ENCODE results near the gene CCNY. TPM values are rescaled to one million over a fixed set of nuclear protein-coding genes. Genes with fewer than 3 reads are reported as not detected.

Gene CCNY
- total RNA-seq, 1 experiment from 2014 or later, result 53.3 TPM

DNA sequence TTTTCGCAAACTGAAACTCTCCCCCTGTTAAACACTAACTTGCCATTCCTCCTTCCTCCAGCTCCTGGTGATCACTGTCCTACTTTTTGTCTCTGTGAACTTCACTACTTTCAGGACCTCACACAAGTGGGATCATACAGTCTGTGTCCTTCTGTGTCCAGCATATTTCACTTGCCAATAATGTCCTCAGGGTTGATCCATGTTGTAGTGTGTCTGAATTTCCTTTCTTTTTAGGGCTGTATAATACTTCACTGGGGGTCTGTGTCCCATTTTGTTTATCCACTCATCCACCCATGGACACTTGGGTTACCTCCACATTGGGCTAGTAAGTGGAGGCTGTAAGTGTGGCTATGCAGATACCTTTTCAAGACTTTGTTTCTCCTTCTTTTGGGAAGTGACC is 226.1 kb downstream of the CCNY start:
- DNase-seq (ENCODE audit: low spot score), result no peak
- Mint-ChIP-seq H3K27me3 (ENCODE audit: low read depth) (no peaks in the 10 kb centered on the region), H3K9me3 (no peaks in the 10 kb centered on the region), H3K4me3 (no peak overlapping the region), H3K4me1 (peaks cover 8% of the 10 kb centered on the region), H3K27ac (no peak overlapping the region), H3K36me3 (peaks cover 13% of the 10 kb centered on the region)
- ChIA-PET POLR2A (no interaction called here), CTCF (interaction anchor here (0.7 to 2.9 kb wide), 26 partner anchors 9 to 1306 kb away, joined by 3 to 22 read pairs (median 5); no protein-coding TSS in a partner anchor)
- TF ChIP-seq, protein P1, sequence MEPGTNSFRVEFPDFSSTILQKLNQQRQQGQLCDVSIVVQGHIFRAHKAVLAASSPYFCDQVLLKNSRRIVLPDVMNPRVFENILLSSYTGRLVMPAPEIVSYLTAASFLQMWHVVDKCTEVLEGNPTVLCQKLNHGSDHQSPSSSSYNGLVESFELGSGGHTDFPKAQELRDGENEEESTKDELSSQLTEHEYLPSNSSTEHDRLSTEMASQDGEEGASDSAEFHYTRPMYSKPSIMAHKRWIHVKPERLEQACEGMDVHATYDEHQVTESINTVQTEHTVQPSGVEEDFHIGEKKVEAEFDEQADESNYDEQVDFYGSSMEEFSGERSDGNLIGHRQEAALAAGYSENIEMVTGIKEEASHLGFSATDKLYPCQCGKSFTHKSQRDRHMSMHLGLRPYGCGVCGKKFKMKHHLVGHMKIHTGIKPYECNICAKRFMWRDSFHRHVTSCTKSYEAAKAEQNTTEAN (CRISPR knock-in tag; IDR thresholded peaks at IDR 0.05), result no peak
- ATAC-seq, result no peak

DNA sequence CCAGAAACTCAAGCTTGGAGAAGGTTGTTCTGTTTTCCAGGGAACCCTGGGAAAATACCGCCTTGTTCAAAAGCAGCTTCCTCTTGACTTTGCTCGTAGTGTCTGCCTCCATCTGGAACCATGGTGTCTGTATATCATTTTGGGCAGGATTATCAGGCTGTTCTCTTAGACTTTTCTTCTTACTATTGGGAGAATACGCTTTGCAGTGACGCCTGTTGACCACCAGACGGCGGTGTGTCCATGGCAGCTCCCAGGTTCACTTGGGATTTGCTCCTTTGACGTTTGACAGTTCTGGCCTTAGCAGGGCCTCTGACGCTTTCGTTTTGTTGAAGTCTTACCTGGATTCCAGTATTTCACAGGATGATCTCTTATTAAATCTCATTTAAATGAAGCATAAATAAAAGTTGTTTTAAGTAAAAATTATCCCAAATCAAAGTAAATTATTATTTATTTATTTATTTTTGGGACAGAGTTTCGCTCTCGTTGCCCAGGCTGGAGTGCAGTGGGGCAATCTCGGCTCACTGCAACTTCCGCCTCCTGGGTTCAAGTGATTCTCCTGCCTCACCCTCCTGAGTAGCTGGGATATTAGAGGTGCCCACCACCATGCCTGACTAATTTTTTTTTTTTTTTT is 227.1 kb downstream of the CCNY start:
- DNase-seq (ENCODE audit: low spot score) (peak; percentile 66), ATAC-seq (peak; percentile 74)
- CTCF ChIA-PET, result interaction anchor here (0.6 to 2.9 kb wide), 34 partner anchors 10 to 1578 kb away, joined by 3 to 22 read pairs (median 4); no protein-coding TSS in a partner anchor
- Mint-ChIP-seq H3K36me3 (peaks cover 13% of the 10 kb centered on the region), H3K27me3 (ENCODE audit: low read depth) (no peaks in the 10 kb centered on the region), H3K27ac (no peak overlapping the region), H3K9me3 (no peaks in the 10 kb centered on the region), H3K4me1 (peaks cover 3% of the 10 kb centered on the region; the same call in 1 of the 2 replicates), H3K4me3 (no peak overlapping the region)
- TF ChIP-seq, protein P2, sequence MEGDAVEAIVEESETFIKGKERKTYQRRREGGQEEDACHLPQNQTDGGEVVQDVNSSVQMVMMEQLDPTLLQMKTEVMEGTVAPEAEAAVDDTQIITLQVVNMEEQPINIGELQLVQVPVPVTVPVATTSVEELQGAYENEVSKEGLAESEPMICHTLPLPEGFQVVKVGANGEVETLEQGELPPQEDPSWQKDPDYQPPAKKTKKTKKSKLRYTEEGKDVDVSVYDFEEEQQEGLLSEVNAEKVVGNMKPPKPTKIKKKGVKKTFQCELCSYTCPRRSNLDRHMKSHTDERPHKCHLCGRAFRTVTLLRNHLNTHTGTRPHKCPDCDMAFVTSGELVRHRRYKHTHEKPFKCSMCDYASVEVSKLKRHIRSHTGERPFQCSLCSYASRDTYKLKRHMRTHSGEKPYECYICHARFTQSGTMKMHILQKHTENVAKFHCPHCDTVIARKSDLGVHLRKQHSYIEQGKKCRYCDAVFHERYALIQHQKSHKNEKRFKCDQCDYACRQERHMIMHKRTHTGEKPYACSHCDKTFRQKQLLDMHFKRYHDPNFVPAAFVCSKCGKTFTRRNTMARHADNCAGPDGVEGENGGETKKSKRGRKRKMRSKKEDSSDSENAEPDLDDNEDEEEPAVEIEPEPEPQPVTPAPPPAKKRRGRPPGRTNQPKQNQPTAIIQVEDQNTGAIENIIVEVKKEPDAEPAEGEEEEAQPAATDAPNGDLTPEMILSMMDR (IDR thresholded peaks at IDR 0.05), result peak; percentile 98
- no peak for TF ChIP-seq ZNF416 (CRISPR knock-in tag; IDR thresholded peaks at IDR 0.05)
- TF ChIP-seq, protein P3, sequence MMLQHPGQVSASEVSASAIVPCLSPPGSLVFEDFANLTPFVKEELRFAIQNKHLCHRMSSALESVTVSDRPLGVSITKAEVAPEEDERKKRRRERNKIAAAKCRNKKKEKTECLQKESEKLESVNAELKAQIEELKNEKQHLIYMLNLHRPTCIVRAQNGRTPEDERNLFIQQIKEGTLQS (CRISPR knock-in tag; conservative IDR thresholded peaks at IDR 0.05), result no peak
- TF ChIP-seq GRHL2 (CRISPR knock-in tag; IDR thresholded peaks at IDR 0.05; ENCODE audit: insufficient replicate concordance, severe bottlenecking), result no peak
- TF ChIP-seq NR1H2 (CRISPR knock-in tag; IDR thresholded peaks at IDR 0.05), result no peak
- TF ChIP-seq ZNF219 (CRISPR knock-in tag; IDR thresholded peaks at IDR 0.05; ENCODE audit: borderline replicate concordance), result no peak
- TF ChIP-seq JAZF1 (CRISPR knock-in tag; IDR thresholded peaks at IDR 0.05), result no peak
- POLR2A ChIA-PET, result no interaction called here

DNA sequence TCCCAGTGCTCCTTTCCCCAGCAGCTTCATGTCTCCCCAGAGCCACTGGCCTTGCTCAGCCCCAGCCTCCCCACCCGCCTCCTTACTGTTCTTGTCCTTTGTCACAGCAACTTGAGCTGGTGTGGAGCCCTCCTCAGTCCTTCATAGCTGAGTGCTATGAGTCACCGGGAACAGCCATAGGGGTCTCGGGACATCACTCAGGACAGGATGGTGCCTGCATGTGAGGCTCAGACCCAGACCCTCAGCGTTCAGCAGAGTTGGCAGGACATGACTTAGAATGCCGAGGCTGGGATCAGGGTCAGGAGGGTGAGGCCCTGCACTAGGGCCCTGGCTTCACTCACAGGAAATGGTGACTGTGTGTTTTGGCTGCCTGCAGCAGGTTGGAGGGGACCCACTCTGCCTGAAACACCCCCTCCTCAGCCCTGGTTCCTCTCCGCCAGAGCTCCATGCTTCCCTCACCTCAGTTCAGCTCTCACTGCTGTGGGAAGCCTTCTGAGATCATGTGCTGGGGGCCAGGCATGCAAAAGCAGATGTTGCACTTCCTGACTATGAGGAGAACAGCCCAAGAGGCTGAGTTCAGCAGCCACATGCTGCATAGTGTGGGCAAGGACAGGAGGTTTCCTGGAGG is 228.1 kb downstream of the CCNY start:
- no peak for TF ChIP-seq ZNF263 (CRISPR knock-in tag; IDR thresholded peaks at IDR 0.05; ENCODE audit: low read depth)
- TF ChIP-seq, protein P4, sequence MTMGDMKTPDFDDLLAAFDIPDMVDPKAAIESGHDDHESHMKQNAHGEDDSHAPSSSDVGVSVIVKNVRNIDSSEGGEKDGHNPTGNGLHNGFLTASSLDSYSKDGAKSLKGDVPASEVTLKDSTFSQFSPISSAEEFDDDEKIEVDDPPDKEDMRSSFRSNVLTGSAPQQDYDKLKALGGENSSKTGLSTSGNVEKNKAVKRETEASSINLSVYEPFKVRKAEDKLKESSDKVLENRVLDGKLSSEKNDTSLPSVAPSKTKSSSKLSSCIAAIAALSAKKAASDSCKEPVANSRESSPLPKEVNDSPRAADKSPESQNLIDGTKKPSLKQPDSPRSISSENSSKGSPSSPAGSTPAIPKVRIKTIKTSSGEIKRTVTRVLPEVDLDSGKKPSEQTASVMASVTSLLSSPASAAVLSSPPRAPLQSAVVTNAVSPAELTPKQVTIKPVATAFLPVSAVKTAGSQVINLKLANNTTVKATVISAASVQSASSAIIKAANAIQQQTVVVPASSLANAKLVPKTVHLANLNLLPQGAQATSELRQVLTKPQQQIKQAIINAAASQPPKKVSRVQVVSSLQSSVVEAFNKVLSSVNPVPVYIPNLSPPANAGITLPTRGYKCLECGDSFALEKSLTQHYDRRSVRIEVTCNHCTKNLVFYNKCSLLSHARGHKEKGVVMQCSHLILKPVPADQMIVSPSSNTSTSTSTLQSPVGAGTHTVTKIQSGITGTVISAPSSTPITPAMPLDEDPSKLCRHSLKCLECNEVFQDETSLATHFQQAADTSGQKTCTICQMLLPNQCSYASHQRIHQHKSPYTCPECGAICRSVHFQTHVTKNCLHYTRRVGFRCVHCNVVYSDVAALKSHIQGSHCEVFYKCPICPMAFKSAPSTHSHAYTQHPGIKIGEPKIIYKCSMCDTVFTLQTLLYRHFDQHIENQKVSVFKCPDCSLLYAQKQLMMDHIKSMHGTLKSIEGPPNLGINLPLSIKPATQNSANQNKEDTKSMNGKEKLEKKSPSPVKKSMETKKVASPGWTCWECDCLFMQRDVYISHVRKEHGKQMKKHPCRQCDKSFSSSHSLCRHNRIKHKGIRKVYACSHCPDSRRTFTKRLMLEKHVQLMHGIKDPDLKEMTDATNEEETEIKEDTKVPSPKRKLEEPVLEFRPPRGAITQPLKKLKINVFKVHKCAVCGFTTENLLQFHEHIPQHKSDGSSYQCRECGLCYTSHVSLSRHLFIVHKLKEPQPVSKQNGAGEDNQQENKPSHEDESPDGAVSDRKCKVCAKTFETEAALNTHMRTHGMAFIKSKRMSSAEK (CRISPR knock-in tag; IDR thresholded peaks at IDR 0.05; ENCODE audit: borderline replicate concordance), result no peak
- no peak for TF ChIP-seq ZNF396 (CRISPR knock-in tag; IDR thresholded peaks at IDR 0.05; ENCODE audit: borderline replicate concordance)
- no peak for TF ChIP-seq SOX15 (CRISPR knock-in tag; IDR thresholded peaks at IDR 0.05)
- TF ChIP-seq ESRRA (CRISPR knock-in tag; IDR thresholded peaks at IDR 0.05; ENCODE audit: borderline replicate concordance), result no peak
- no peak for TF ChIP-seq GTF2I (CRISPR knock-in tag; conservative IDR thresholded peaks at IDR 0.05)
- no peak for TF ChIP-seq ZNF121 (CRISPR knock-in tag; IDR thresholded peaks at IDR 0.05)
- no peak for TF ChIP-seq ZNF671 (CRISPR knock-in tag; IDR thresholded peaks at IDR 0.05)
- TF ChIP-seq MYBL2 (CRISPR knock-in tag; IDR thresholded peaks at IDR 0.05), result no peak
- Mint-ChIP-seq H3K27ac (no peak overlapping the region), H3K4me1 (peaks cover 3% of the 10 kb centered on the region; the same call in 1 of the 2 replicates), H3K9me3 (no peaks in the 10 kb centered on the region), H3K4me3 (no peak overlapping the region), H3K27me3 (ENCODE audit: low read depth) (no peaks in the 10 kb centered on the region), H3K36me3 (peaks cover 13% of the 10 kb centered on the region)
- POLR2A ChIA-PET, result no interaction called here
- CTCF ChIA-PET, result interaction anchor here (1.4 to 2.9 kb wide), 3 partner anchors 10 to 438 kb away, joined by 4 to 19 read pairs (median 9); no protein-coding TSS in a partner anchor
- no peak; the same call in 1 of the 2 replicates for ATAC-seq
- DNase-seq (ENCODE audit: low spot score), result no peak

Measured in WTC11 (cell line).